IPS-NIHi7 (cell line): ENCODE data around the gene TPD52L2.
"Not testable (repeated sequence)": the region's sequence is repeated elsewhere in the genome, so short reads cannot be mapped to it uniquely, and the experiment has no call there.

Experiments
- DNase-seq: peaks from one replicate; pipeline ENCODE4 v3.0.0; 2012; ENCODE audit warnings: mixed read lengths; ENCODE audit errors: extremely low spot score

The TPD52L2 gene

GRCh38 chr20:63895952-63896263, 30.8 kb downstream of the TPD52L2 start:
- no peak for DNase-seq

- peak; percentile 51 for DNase-seq
Measured at GRCh38 chr20:63896264-63897105, 31.4 kb downstream of the TPD52L2 start.

DNA sequence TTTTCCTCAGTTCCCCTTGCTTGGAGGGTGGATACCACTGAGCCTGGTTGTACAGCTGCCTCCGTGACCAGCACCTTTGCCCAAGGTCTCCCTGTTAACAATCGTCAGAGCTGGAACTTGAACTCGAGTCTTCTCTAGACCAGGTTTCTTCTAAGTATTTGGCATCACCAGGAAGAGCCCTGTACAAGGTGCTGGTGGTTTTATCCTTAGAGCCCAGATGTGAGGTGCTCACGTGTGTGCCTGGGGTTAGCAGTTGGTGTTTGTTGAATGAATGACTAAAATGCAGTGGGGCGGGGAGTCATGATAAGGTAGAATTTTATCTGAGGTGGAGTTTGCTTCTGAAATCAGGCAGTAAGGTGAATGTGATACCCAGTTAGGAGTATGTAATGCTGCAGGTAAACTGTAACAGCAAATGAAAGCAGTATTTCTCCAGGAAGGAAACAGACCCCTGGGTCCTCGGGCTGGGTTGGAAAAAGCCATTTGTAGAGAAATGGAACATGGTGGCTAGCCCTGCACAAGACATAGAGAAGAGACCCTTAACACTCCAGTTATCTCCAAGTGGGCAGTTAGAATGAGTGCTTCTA, 33.0 kb downstream of the TPD52L2 start:
- no peak for DNase-seq

DNA sequence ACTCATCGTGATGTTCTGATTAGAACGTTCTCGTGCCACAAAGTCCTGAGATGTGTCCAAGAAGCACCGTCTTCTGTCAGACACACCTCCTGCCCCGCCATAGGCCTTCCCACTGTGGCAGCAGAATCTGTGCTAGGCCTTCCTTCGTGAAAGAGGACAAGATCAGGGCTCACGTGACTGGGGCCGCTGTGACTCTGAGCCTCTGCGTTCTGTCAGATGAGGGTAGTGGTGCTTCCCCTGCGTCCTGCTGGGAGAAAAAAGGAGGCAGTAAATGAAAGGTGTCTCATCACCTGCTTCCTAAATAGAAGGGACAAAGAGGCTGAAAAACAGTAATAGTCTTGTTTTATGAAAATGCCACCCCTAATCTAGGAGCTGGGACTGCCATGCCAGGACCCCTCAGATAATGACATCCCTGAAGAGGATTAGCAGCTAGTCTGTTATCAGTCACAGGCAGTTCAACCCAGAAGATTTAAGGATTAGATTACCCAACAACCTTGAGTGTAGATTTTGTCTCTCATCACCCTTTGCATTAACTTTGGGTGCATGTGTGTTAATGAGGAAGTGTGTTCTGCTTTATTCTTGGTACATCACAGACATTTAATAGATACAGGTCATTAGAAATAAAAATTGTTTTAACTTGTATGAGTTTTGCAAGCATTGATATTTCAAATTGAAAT, 34.0 kb downstream of the TPD52L2 start:
- no peak for DNase-seq

- DNase-seq: no peak
Measured at GRCh38 chr20:63900413-63900812, 35.3 kb downstream of the TPD52L2 start.

DNA sequence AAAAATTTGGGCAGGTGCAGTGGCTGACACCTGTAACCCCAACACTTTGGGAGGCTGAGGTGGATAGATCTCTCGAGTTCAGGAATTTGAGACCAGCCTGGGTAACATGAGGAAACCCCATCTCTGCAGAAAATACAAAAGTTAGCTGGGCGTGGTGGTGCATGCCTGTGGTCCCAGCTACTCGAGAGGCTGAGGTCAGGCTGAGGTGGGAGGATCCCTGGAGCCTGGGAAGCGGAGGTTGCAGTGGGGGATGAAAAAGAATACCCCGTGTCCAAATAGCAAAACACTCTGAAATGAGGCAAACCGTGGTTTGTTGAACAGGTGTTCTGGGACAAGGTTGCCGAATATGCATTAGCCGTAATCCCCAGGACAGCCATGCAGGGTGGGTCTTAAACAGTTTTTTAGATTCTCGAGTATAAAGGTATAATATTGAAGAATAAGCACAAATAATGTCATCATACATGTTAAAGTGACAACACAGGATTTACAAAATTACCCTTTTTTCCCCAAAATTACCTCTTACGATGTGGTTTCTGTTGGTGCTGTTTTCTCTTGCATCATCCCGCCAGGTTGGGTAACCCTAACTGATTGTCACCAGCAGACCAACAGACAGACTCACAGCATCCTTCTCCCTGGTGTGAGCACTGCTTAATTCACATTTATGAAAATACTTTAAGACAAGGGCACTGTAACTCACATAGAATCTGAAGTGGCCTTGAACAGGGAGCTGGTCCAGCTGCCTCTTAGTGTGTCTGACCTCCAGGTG, 38.9 kb downstream of the TPD52L2 start:
- no peak for DNase-seq

DNA sequence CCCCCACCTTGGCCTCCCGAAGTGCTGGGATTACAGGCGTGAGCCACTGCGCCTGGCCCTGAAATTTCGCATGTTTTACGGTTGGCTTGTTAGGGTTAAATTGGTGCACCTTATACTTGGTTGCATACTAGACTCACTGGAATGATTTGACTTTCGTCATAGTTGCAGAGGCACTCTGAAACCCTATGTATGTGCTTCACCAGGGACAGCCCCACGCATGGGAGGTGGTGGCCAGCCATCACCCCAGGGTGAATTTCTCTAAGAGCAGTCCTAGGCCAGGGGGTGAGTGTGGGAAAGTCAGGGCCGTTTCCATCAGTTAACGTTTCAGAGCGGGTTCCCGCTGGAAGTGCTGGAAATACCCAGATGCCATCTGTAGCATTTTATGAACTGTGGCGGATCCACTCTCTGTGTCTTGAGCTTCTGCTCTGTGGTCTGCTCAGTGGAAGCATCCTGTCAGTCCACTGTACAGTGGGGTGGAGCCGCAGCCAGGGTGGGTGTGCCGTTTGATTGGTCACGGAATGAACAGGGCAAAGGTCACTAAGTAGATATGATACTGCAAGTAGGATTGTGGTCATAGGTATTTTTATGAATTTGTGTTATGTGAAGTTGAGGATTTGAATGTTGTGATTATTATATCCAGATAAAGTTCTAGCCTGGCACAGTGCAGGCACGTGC, 43.1 kb downstream of the TPD52L2 start:
- no peak for DNase-seq

DNA sequence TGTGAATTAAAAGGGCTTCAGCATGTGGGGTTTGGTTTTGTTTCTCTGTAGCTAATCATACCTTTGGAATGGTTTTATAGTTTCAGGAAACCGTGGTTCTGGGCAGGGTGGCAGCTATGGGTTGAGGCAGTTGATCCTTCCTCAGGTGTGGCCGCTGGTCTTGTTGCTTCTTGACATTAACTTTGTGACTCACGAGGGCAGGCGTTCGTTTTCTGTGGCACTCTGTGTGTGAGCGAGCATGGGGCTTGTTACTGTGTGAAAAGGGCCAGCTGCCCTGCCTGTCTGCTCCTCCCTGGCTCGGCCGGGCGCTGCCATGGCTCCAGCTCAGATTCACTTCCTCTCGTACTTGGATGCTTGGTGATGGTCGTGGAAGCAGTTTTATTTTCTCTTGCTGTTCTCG, 46.1 kb downstream of the TPD52L2 start:
- no peak for DNase-seq

DNA sequence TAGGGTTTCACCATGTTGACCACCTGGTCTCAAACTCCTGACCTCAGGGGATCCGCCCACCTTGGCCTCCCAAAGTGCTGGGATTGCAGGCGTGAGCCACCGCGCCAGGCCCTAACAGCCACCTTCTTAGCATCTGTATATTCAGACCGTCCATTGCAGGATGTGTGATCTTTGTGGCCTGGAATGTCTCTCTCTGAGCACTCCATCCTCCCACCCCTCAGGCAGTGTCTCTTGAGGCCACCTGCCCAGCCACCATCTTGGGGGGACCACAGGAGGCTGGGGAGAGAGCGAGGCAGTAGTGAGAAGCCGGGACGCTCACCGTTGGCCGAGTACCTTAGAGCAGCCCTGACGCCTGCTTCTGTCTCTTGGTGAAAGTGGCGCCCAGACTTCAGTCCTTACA, 48.7 kb downstream of the TPD52L2 start:
- DNase-seq: no peak

- DNase-seq: no peak
Measured at GRCh38 chr20:63915471-63915870, 50.4 kb downstream of the TPD52L2 start.

GRCh38 chr20:63916371-63916939, 51.4 kb downstream of the TPD52L2 start:
- DNase-seq: not testable (repeated sequence)

DNA sequence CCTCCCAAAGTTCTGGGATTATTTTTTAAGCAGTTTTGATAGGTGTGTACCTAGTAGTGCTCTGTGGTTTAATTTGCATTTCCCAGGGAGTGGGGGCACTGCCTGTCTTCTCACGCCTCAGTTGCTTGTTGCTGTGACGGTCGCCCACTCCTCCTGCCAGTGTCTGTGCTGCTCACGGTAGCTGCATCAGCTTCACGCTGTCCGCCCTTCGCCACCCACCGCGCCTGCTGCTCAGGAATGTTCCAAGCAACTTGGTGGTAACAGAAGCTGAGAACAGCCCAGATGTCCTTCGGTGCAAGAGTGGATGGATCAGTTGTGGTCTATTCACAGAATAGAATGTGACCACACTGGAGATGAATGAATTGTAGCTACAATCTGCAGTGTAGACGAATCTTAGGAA, 52.7 kb downstream of the TPD52L2 start:
- no peak for DNase-seq

DNA sequence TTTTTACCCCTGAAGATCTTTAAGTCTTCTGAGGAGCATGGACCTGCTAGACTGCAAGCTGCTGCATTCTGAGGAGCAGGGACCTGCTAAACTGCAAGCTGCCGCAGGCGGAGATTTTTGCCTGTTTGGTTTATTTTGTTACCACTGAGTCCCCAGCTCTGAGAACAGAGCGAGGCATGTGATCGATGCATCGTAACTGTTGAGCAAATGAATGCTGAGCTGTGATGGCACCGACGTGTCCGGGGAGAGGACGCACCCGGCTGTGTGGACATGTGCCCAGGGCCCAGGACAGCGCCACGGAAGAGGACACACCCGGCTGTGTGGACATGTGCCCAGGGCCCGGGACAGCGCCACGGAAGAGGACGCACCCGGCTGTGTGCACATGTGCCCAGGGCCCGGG, 54.1 kb downstream of the TPD52L2 start:
- DNase-seq: no peak

DNA sequence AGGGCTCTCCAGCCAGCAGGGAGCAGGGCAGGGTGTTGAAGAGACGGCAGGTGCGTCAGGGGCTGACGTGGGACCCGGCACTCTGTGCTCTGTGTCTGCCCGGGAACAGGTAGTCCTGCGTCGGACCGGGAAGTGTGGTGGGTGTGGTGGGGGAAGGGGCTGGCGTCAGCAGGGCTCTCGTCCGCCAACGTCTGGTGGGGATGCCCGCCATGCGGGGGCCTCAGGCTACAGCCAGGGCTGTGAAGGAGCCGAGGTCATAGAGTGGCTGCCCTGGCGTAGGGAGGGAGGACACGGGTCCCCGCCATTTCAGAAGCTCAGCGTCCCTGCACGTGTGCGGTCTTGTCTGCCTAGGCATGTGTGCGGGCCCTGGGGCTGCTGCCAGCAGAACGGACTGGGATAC, 55.2 kb downstream of the TPD52L2 start:
- DNase-seq: no peak

GRCh38 chr20:63923651-63924050, 58.6 kb downstream of the TPD52L2 start:
- no peak for DNase-seq

DNA sequence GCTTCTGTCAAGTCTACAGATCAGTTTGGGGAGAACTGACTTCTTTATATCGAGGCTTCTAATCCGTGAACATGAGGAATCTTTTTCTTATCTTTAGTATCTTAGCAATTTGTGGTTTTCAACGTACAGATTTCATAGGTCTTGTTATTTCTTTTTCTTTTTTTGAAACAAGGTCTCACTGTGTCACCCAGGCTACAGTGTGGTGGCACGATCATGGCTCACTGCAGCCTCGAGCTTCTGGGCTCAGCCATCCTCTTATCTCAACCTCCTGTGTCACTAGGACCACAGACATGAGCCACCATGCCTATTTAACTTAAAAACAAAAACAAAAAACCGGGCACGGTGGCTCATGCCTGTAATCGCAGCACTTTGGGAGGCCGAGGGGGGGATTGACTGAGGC, 59.2 kb downstream of the TPD52L2 start:
- no peak for DNase-seq

DNA sequence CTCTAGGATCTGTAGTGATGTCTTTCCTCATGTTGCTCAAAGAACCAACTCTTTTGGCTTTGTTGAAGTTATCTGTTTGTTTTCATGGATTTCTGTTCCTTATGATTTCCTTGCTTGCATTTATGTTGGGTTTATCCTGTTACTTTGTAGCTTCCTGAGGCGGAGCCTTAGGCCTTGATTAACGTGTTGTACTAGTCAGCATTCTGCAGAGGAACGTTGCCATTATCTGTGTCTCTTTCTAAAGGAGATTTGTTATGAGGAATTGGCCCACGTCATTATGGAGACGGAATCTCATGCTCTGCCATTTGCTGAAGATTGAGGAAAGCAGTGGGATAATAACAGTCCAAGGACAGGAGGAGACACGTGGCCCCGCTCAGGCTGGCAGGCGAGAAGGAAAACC, 61.2 kb downstream of the TPD52L2 start:
- no peak for DNase-seq

DNA sequence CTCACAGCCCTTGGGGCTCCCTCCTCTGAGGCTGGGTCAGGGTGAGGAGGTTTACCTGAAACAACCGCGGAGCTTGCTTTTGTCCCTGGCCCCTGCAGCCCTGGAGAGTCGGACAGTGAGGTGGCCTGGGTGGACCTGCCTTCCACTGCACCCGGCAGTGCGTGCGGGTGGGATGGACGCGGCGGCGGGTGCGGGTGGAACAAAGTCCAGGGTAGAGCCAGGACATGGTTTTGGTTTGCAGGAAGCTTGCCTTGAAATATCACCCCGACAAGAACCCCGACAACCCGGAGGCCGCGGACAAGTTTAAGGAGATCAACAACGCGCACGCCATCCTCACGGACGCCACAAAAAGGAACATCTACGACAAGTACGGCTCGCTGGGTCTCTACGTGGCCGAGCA, 64.0 kb downstream of the TPD52L2 start:
- no peak for DNase-seq

DNA sequence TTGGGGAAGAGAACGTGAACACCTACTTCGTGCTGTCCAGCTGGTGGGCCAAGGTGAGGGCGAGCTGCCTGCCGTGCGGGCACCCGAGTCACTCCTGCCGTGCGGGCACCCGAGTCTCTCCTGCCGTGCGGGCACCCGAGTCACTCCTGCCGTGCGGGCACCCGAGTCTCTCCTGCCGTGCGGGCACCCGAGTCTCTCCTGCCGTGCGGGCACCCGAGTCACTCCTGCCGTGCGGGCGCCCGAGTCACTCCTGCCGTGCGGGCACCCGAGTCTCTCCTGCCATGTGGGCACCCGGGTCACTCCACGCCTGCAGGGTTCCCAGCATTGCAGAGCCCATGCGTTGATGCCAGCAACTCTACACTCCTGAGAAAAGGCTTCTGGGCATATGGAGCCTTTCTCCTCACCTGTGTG, 64.4 kb downstream of the TPD52L2 start:
- DNase-seq: not testable (repeated sequence)

DNA sequence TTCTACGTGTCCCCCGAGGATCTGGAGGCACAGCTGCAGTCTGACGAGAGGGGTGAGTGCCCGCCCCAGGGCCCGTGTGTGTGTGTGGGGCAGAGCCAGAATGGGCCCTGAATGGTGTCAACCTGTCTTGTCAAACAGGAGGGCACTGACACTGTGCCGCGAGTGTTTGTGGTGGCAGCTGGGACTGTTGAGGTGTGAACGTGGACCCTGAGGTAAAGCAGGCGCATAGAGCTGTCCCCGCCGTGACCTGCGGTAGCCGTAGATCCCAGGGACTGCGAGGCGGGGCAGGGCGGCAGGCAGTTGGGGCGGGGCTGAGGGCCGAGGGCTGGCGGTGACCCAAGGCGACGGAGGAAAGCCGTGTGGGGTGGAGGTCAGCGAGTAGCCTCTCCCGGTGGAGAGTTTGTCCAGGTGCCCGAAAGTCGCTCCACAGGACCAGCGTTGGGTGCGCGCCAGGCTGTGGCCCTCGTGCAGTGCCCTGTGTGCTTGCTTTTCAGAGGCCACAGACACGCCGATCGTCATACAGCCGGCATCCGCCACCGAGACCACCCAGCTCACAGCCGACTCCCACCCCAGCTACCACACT, 66.0 kb downstream of the TPD52L2 start:
- DNase-seq: no peak

DNA sequence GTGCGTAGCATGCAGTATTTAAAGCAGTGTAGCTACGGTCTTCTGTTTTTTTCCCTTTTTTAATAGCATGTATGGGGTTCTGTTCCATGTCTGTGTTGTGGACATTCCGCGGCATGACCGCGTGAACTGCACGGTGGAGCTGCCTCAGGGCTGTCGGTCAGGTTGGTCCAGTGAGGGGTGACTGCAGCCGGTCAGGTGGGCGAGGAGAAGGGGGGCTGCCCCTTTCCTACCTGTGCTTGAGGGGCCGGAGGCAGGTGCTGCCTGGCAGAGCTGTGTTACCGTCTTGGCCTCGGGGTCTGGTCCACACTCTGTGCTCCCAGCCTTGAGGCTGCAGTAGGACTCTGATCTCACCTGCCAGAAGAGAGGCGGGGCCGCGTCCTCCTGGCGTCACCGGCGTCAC, 66.7 kb downstream of the TPD52L2 start:
- no peak for DNase-seq
